A204.1 (cell line): ENCODE results near the gene YKT6.

Source experiments
- FAIRE-seq: peaks from 2 replicates; lab custom pipeline; 2012; peaks lifted over from hg19 to GRCh38; lab: Jason Lieb, UNC

YKT6 gene

DNA sequence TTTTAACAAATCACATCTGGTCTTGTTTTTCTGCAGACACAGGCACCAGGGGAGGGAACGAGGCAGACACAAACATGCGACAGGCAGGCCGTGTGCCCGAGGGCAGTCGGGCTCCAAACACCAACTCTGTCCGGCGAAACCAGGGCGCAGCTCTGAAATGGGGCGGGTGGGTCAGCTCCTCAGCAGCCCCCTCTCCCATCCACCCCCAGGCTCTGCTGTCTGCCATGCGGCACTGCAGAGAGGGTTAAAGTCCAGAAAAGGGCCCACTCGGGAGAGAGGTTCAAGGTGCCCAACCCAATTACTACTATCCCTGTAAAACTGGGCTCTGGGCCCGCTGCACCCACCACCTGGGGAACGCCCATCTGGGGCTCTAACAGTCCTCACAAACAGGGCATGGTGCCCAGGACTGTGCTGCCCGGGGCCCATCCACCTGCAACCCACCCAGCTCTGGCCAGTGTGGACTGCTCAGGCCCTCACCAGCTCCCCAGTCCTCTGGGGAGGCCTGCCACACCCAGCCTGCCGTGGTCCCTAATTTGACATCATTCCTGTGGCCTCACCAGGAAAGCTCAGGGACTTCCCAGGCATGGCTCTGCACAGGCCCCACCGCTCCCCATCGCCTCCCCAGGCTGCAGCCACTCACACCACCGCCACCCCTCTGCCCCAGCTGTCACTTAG lies 18.7 kb downstream of the YKT6 start:
- no peak for FAIRE-seq

DNA sequence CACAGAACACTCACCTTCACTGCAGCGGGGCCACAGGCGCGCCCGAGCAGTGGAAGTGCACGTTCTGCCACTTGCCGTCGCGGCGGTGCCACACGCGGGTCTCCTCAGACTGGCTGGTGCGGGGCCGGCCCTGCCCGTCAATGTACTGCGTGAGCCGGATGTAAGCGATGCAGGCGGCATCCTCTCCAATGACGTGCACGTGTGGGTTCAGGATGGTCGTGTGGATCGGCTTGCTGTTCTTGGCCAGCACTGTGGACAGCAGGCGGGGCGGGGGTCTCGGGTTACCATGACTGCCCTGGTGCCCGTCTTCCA lies 19.2 kb downstream of the YKT6 start:
- FAIRE-seq = no peak

DNA sequence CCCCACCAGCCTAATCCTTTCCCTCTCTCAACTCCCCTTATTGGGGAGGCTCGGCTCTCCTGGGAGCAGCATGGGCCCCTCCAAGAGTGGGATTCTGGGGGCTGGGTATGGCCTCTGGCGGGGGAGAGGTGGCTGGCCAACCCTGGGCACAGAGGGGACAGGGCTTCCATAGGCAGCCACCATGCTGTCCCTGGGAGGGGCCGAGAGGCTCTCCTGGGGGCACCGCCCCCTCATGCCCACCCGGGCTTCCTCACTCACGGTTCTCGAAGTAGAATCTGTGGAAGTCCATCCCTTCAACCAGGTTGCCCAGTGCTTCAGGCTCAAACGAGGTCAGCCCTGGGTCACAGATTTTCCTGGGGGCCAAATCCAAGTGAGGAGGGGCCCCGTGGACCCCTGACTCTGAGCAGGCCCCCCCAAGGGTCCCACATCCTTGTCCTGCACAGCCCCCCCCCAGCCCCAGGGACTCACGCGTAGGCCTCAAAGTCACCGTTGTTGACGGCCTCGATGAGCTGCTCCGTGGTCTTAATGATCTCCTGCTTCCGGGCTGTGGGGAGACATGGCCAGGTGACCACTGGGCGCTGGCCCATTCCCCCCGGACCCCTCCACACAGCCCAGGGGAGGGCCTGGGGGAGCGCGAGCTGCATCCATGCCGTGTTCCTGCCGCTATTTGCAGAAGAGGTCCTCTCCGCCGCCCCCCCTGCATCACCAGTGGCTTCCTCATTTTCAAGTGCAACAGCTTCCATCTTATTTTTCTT lies 19.8 kb downstream of the YKT6 start:
- FAIRE-seq = no peak

DNA sequence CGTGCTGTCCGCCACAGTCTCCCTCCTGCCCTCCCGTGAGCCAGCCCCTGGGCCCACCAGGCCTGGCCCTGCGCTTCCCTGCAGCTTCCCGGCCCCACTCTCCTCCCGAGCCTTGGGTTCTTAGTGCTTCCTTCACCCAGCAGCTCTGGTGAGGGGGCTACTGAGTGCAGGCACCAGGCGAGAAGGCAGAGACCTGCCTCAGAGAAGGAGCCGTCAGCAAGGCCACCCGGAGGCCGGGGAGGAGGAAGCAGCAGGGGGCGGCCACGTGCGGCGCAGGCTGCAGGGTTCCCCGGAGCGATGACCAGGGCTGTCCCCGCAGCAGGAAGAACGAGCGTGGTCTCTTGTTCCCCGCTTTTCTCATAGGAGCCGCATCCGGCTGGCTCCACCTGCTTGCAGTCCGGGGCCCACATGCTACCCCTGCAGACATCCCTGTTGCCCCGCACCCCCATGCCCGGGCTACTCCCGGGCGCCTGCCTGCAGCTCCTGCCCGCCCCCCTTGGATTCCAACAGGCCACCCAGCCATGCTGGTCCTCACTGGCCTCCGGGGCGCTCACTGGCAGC lies 20.5 kb downstream of the YKT6 start:
- no peak for FAIRE-seq

DNA sequence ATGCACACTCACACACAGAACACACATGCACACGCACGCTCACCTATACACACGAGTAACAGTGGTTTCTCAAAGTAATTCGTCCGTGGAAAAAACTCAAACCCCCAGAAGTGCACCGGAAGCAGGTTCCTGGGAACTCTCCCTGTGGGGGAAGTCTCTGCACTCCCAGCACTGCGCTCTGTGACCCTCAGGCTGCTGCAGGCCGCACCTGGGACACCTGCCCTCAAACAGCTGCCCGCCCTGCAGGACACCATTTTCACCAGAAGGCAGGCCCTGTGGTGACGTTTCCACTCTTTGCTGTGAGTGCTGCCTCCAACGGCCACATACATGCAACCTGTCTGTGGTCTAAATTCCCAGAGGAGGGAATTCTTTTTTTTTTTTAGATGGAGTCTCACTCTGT lies 21.3 kb downstream of the YKT6 start:
- no peak for FAIRE-seq

DNA sequence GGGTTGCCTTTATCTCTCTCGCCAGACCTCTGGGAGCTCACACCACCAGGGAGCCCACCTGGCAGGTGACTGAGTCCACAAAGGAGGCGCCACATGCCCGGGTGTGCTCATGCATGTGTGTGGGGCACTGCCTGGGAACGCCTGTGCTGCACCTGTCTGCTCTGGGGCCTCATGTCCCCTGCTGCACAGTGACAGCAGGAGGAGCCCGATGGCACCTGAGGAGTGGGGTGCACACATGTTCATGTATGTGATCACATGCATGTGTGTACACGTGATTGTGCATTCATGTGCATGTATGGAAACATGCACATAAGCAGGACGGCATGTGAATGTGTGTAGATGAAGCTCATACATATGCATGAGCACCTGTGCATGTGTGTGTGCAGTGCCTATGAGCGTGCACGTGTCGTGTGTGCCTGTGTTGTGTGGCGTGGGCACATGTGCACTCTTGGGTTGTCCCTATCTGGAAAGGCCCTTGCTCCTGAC lies 22.0 kb downstream of the YKT6 start:
- no peak for FAIRE-seq

DNA sequence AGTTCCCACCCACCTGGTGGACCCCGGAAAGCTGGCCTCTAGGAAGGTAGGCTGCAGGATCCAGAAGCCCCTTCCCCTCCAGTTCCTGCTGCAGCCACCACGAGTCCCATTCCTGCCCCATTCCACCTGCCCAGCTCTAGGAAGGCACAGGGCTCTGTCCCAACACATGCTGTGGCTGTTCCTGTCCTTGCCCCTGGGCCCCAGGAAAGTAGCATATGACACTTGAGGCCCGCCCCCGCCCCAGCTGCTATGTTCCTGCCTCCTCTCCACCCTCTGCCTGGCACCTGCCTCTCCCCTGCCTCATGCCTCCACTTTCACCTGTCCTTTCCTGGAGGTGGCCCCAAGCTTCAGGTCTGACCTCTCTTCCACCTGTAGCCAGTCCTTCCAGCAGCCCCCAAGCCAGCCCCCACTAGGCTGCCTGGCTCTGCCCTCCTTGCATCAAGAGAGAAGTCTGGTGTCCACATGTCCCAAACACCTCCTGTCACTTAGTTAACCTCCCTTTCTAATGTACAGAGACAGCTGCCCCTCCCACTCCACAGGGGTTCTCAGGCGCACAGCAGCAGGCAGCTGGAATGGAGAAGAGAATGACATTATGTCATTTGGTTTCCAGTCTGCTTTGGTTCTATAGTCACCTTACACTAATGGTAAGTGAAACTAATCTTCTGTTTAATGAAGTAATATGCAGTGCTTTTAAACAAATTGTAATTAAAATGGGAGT lies 22.7 kb downstream of the YKT6 start:
- no peak for FAIRE-seq

DNA sequence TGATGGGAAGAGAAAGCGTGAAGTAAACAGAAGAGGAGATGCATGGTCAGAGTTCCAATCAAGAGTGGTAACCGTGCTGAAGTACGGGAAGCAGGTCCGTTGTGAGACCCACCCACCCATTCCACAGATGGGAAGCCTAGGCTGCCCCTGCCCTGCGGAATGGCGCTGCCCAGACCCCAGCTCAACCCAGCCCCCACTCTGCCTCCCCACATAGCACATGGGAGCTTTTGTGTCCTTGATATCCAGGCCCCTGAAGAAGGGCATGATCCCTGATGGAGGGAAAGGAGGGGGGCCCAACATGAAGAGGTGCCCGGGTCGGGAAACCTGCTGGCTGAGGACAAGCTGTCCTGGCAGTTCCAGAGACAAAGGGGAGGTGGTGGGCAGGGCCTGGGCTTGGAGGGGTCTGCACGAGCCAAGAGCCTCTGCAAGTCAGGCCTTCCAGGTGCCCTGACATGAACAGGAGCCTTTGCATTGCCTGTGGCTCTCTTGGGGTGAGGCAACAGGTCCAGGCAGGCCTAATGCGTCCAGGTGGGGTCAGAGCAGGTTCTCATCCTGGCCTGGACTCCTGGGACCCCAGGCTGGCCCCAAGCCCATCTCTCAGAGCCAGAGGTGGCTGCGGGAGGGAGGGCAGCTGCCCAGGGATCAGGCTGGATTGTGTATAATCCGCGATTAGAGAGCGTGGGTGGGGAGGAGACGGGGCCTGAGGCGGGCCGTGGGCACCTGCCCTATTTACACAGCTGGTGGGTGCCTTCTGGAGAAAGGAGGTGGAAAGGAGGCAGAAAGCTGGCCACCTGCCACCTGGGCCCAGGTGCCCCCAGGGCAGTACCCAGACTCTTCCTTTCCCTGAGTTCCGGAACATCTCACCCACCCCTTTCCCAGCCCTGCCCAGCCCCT lies 23.5 kb downstream of the YKT6 start:
- no peak for FAIRE-seq

DNA sequence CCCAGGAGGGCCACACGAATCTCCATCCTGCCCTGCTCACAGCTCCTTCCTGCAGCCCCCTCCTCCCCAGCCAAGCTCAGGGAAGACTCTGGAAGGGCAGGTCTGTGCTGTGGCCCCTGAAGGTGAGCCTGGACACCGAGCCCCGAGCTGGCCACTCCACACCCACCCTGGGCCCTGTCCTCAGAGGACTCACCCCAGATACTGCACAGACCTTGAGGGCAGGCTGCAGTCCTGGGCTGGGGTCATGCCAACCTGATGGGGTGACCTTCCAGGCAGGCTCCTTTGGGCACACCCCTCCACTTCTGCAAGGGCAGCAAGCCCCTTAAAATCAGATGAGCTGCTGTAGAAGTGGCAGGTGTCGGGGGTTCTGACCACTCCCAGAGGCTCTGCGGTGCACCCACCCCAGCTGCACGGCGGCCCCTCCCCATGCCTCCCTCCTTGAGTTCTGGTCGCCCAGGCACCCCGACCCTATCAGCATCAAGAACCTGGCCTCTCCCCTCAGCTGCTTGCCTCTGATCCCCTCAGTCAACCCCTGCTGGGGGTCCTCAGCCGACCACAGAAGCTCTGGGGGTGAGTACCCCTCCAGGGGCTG lies 24.3 kb downstream of the YKT6 start:
- no peak for FAIRE-seq

DNA sequence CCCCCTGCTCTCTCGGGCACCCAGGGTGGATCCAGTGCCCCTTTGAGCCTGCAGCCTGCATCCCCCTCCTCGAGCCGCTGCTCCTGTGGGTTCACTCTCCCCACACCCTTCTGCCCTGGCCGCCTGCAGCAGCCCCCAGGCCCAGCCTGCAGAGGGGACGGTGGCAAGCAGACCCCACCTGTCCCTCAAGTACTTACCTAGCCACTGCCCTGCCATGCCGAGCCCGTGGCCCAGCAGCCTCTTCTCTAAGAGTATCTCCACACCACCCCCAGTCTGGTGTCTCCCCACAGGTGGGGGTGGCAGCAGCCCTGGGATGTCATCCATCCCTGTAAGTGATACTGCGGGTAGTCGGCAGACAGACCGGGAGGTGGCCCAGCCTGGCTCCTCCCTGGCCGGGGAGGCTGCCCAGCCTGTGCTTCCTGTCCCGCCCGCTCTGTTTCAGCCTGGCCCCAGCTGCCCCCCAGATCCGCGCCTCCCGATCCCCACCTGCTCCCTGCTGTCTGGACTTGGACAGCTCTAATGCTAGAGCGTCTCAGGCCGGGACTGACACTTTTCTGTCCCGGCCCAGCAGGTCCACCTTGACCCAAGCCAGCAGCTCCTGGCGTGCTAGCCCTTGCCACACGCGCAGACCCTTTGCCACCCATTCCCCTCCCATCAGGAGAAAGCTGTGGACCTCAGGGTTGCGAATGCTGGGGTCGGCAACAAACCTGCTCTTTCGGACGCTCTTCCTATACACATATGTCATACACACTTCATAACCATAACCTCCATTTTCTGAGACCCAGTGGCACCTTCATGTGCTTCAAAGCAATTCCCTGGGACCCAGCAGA lies 25.0 kb downstream of the YKT6 start:
- FAIRE-seq = no peak

DNA sequence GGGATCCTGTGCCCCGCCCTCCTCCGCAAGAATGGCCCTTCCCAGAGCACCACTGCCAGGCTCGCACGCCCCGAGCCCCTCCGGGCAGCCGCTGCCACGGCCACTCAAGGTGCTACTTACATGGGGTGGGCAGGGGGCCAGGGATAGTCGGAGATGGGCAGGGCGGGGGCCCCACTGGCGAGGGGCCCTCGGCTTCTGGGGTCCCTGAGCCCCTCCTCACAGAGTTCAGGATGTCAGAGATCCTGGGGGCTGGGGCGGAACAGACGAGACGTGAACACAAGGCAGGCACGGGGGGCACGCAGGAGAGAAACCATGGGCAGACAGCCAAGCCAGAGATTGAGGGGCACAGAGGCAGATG lies 25.6 kb downstream of the YKT6 start:
- FAIRE-seq = no peak

DNA sequence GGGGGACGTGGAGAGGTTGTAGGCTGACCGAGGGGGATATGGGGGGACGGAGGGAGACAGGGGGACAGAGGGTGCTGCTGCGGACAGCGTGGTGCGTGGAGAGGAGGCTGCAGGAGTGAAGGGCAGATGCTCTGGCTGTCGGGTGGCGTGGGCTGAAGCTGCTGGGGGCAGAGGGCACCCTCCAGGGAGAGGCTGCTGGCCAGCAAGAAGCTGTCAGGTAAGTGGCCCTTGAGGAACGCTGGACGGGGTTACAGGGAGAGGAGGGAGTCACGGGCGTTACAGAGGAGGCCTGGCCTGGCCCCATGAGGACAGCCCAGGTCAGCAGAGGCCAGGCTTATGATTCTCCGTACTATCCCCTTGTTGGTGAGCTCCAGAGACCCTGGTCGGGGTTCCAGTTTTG lies 27.1 kb downstream of the YKT6 start:
- no peak for FAIRE-seq

DNA sequence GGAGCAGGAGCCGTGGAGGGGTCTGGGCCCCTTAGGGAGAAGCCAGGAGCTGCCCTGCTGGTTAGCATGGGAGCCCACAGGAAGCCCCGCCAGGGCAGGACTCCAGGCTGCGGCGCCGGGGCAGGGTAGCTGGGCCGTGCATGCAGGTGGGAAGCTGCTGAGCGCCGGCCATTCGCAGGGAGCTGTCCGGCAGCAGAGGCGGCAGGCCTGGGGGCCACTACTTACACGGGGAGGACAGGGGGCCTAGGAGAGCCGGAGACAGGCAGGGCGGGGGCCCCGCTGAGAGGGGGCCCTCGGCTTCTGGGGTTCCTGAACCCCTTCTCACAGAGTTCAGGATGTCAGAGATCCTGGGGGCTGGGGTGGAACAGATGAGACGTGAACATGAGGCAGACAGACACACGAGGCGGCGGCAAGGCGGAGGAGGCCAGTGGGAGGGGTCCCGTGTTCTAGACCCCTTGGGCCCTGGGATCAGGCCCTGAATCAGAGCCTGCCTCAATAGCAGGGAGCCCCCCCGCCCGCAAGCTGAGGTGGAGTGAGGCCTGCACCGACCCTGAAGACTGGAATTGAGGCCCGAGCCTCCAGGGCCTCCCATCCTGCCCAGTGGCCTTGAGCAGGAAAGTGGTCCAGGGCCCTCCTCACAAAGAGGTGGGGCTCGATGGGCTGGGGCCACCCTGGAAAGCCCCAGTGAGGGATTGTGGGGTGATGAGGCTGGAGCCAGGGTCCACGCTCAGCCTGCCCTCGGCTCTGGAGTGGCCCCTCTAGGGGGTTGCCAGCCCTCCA lies 28.0 kb downstream of the YKT6 start:
- no peak for FAIRE-seq

DNA sequence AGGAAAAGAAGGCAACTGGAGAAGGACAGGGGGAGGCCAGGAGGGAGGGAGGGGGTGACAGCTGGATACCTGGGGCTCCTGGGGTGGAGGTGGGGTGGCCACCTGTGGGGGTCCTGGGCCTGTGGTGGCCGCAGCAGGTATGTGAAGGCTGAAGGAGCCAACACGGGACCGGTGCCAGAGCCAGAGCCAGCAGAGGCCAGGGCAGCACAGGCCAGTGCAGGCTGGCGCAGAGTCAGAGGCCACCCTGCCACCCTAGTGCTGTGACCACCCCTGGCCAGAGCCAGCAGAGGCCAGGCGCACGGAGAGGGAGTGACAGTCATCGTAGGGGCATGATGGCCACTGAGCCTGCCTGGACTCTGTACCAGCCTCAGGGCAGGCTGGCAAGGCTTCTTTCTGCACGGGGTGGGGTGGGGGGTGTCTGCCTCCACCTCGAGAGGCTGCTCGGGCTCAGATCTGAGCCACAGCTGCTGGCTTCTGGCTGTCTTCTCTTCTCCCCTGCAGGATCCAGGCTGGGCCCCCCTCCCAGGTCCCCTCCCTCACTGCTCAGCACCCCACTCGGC lies 28.8 kb downstream of the YKT6 start:
- no peak for FAIRE-seq

DNA sequence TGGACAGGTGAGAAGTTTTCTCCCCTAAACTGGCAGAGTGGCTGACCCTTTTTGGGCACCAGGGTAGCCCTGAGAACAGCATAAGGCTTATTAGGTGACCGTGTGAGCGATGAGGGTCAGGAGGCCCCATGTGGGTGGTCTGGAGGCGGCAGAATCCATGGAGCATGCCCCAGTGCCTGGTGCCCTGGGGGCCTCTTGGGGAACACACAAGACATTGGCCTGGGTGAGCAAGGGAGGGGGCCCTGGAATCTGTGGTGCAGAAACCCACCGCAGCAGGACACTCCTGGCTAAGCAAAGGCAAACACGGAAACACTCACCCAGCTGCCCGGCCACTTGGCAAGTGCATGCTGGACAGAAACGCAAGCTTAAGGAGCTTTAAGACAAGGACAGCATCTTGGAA lies 29.5 kb downstream of the YKT6 start:
- FAIRE-seq = no peak

DNA sequence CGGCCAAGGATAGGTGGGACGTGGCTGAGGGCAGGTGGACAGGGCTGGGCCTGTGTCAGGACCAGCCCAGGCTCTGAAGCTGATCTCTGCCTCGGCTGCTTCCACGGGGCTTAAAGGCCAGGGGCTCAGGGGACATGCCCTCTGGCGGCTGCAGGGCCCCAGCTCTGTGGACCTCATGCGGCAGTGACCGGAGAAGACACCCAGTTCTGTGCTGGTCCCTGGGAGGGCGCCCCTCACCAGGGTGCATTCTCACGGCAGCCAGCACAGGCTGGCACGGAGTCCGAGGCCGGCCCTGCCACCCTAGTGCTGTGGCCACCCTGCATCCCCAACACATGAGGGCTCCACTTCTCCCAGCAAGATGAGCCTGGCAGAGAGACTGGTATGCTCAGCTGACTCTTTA lies 30.3 kb downstream of the YKT6 start:
- no peak for FAIRE-seq

DNA sequence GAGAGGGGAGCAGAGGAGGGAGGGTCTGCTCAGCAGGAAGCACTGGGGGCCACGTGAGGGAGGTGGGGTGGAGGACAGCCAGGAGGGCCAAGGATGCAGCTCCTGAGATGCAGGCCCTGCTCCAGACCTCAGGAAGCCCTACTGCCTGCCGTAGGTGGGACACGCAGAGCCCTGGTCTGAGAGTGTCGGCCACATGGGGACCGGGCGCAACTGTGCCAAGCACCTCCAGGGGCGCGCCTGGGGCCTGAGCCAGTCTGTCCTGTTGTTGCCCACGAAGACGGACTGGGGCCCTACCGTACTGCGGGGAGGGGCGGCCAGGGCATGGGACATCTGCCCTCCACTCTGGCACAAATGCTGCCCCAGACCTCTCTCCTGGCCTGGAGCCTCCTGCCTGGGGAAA lies 31.6 kb downstream of the YKT6 start:
- FAIRE-seq = no peak

DNA sequence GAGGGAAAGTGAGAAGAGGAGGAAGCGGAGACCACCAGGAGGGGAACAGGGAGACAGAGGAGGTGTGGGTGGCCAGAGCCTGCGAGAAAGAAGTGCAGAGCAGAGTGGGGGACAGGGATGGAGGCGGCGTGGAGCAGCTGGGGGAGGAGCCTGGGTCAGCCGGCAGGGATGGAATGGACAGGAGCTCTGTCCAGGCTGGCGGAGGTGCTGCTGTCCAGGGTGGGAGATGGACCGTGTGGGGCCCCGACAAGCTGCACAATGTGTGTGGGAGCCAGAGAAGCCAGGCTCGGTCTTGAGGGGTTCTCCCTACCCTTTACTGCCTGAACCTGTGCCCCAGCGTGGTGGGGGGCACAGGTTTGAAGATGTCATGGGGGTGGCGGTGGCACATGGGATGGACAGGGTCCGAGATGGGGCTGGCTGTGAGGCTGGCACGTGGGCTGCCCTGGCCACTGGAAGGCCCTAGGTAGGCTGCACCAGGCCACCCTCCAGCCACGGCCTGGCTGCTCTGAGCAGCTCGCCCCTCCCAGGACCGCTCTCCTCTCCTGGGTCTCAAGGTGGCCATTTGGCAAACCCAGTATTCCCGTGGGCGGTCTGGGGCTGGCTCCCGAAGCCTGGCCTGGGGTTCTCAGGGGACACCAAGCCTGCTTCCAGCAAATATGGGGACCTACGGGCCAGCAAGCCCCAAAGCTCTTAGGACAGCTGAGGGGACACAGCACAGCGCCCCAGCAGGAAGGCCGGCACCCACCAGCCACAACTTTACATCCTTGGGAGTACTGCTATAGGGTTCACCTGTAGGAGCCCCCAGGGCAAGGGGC lies 32.3 kb downstream of the YKT6 start:
- no peak for FAIRE-seq

DNA sequence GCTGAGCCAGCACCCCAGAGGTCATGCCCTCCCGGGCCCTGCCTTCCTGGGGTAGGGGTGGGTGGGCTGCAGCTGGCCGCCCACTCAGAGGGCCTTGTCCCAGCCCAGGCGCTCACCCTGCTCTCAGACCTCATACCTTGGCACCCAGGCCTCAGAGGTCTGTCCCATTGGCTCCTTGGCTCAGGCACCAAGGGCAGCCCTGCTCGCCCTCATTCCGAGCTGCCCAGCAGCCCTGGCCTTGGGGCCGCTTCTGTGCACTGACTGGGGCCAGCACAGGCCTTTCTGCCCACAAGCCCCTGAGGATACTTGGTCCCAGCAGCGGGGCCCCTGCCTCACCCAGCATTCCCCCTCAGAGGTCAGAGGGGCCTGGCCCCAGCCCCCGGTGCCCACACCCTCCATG lies 34.3 kb downstream of the YKT6 start:
- no peak for FAIRE-seq
